Gastroesophageal sphincter (tissue), 4 donors: ENCODE data around the gene STAC3. TPM values are rescaled to one million over a fixed set of nuclear protein-coding genes. Genes with fewer than 3 reads are reported as not detected.

Experiments used
- ATAC-seq: fragments of 150-250 bp; one replicate; pipeline ENCODE4 v1.9.1; 2016; ENCODE audit warnings: mild to moderate bottlenecking, moderate library complexity
- H3K27ac ChIP-seq, 4 donors: fragments of 200-600 bp; sonication (generic) in 3 of 4; 1 replicate in 3 of 4; 2 replicates in 1 of 4; pipeline ENCODE4 v1.5.1; 2016 to 2019
- H3K27me3 ChIP-seq: fragments of 200-600 bp; sonication (generic); one replicate; pipeline ENCODE4 v1.5.1; 2019
- H3K36me3 ChIP-seq, 2 donors: fragments of 200-600 bp; sonication (generic); one replicate each; pipeline ENCODE4 v1.5.1; 2019; ENCODE audit warnings: control low read depth in 1 of 2
- H3K4me1 ChIP-seq, 3 donors: fragments of 200-600 bp; sonication (generic); 1 replicate in 2 of 3; 2 replicates in 1 of 3; pipeline ENCODE4 v1.5.1; 2016 to 2019; ENCODE audit warnings: control low read depth in 2 of 3
- H3K4me3 ChIP-seq, 2 donors: fragments of 200-600 bp; sonication (generic); one replicate each; pipeline ENCODE4 v1.5.1; 2019; ENCODE audit warnings: mild to moderate bottlenecking in 1 of 2, moderate library complexity in 1 of 2
- H3K9me3 ChIP-seq, 3 donors: fragments of 200-600 bp; sonication (generic); one replicate each; pipeline ENCODE4 v1.5.1; 2017 to 2019; ENCODE audit warnings: control low read depth in 2 of 3
- CTCF ChIP-seq, 4 experiments: fragments of 200-600 bp in 2 of 4; fragments of 450-650 bp in 2 of 4; sonication (generic) in 1 of 4; IDR thresholded peaks; one replicate each; pipeline ENCODE4 v1.5.1; 2017 to 2019; ENCODE audit warnings: antibody characterized with exemption in 4 of 4, mild to moderate bottlenecking in 2 of 4, moderate library complexity in 2 of 4
- EP300 ChIP-seq: sonication (generic); formaldehyde crosslinking; IDR thresholded peaks from one replicate; pipeline ENCODE4 v1.6.1; 2017; ENCODE audit warnings: antibody characterized with exemption, mild to moderate bottlenecking
- POLR2A ChIP-seq, 2 donors: fragments of 450-650 bp; IDR thresholded peaks; one replicate each; pipeline ENCODE4 v1.6.1; 2017; ENCODE audit warnings: antibody characterized with exemption in 2 of 2, mild to moderate bottlenecking in 2 of 2, moderate library complexity in 1 of 2
- POLR2AphosphoS5 ChIP-seq: sonication (generic); formaldehyde crosslinking; IDR thresholded peaks from one replicate; pipeline ENCODE4 v1.6.1; 2017; ENCODE audit warnings: antibody characterized with exemption
- WGBS, 2 donors: methylation state at CpG; one replicate each; pipeline ENCODE4 v1.1.5; 2018; ENCODE audit warnings: low coverage in 1 of 2; 5-methylcytosine and 5-hydroxymethylcytosine counted together
- total RNA-seq, 4 donors: library from RNA; depleted of rRNA; stranded (reverse); fragments of >200 nt; gene quantifications; one replicate each; pipeline ENCODE4 v1.1.0, GENCODE V29; 2016

STAC3 gene
- total RNA-seq, 4 donors from 2014 or later: 0.32 to 0.94 (median 0.35) TPM; not detected in 1

GRCh38 chr12:57201631-57202030, 49.4 kb downstream of the STAC3 start:
- no peak for ATAC-seq
- 81 to 92% methylated on average over 5 of the region's 16 CpGs for WGBS, 2 donors
- no peak for TF ChIP-seq POLR2AphosphoS5
- TF ChIP-seq CTCF (IDR thresholded peaks at IDR 0.05): no peak
- TF ChIP-seq POLR2A (IDR thresholded peaks at IDR 0.05): no peak
- TF ChIP-seq EP300: no peak
- H3K4me1 ChIP-seq: no peaks in the 10 kb centered on the region
- H3K27me3 ChIP-seq: no peaks in the 10 kb centered on the region
- H3K4me3 ChIP-seq: no peak overlapping the region
- no peak overlapping the region for H3K27ac ChIP-seq
- H3K9me3 ChIP-seq: no peaks in the 10 kb centered on the region
- H3K36me3 ChIP-seq: peaks cover 0 to 100% of the 10 kb centered on the region in 2 donors

GRCh38 chr12:57201219-57201618, 49.8 kb downstream of the STAC3 start:
- WGBS, 2 donors: 72 to 74% methylated on average over 4 to 8 of the region's 8 CpGs
- TF ChIP-seq EP300 (no peak), CTCF (IDR thresholded peaks at IDR 0.05) (no peak), POLR2A (IDR thresholded peaks at IDR 0.05) (no peak), POLR2AphosphoS5 (no peak)
- peaks cover 0 to 100% of the 10 kb centered on the region in 2 donors for H3K36me3 ChIP-seq

GRCh38 chr12:57200497-57200896, 50.5 kb downstream of the STAC3 start:
- TF ChIP-seq POLR2A (IDR thresholded peaks at IDR 0.05) (no peak), POLR2AphosphoS5 (no peak), EP300 (no peak), CTCF (IDR thresholded peaks at IDR 0.05) (no peak)
- Histone ChIP-seq H3K9me3 (no peaks in the 10 kb centered on the region), H3K4me1 (no peaks in the 10 kb centered on the region), H3K4me3 (no peak overlapping the region), H3K27me3 (no peaks in the 10 kb centered on the region), H3K27ac (no peak overlapping the region), H3K36me3 (peaks cover 0 to 100% of the 10 kb centered on the region in 2 donors)
- WGBS, 2 donors: 100% methylated on average over 1 of the region's 15 CpGs; no CpG with 5 or more reads in 1 of the 2 donors
- ATAC-seq: no peak

More at GRCh38 chr12:57201219-57201618, 49.8 kb downstream of the STAC3 start:
- no peaks in the 10 kb centered on the region for H3K4me1 ChIP-seq
- no peaks in the 10 kb centered on the region for H3K9me3 ChIP-seq
- H3K27me3 ChIP-seq: no peaks in the 10 kb centered on the region
- H3K4me3 ChIP-seq: no peak overlapping the region
- no peak overlapping the region for H3K27ac ChIP-seq
- no peak for ATAC-seq

- H3K4me1 ChIP-seq: no peaks in the 10 kb centered on the region
- no peak for ATAC-seq
- TF ChIP-seq CTCF (IDR thresholded peaks at IDR 0.05) (no peak), EP300 (no peak), POLR2A (IDR thresholded peaks at IDR 0.05) (no peak), POLR2AphosphoS5 (no peak)
- no CpG with 5 or more reads among the region's 15 CpGs for WGBS, 2 donors
- H3K9me3 ChIP-seq: no peaks in the 10 kb centered on the region
- no peak overlapping the region for H3K4me3 ChIP-seq
- H3K27ac ChIP-seq: no peak overlapping the region
- no peaks in the 10 kb centered on the region for H3K27me3 ChIP-seq
- H3K36me3 ChIP-seq: peaks cover 0 to 100% of the 10 kb centered on the region in 2 donors
Measured at GRCh38 chr12:57199191-57199590, 51.8 kb downstream of the STAC3 start.

DNA sequence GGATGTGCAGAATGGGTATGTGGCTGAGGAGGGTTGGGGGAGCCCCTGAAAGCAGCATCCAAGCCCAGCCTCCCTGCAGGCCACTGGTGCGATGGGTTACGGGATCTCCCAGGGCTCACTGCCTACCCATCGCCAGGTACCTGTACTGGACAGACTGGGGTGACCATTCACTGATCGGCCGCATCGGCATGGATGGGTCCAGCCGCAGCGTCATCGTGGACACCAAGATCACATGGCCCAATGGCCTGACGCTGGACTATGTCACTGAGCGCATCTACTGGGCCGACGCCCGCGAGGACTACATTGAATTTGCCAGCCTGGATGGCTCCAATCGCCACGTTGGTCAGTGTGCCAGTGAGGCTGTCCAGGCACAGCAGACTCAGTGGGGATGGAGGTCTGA, 52.7 kb downstream of the STAC3 start:
- Histone ChIP-seq H3K27me3 (no peaks in the 10 kb centered on the region), H3K4me1 (no peaks in the 10 kb centered on the region), H3K36me3 (peaks cover 0 to 100% of the 10 kb centered on the region in 2 donors), H3K27ac (no peak overlapping the region), H3K4me3 (no peak overlapping the region), H3K9me3 (no peaks in the 10 kb centered on the region)
- no peak for ATAC-seq
- 92% methylated on average over 5 of the region's 17 CpGs; no CpG with 5 or more reads in 1 of the 2 donors for WGBS, 2 donors
- TF ChIP-seq POLR2A (IDR thresholded peaks at IDR 0.05): no peak
- no peak for TF ChIP-seq EP300
- no peak for TF ChIP-seq CTCF (IDR thresholded peaks at IDR 0.05)
- no peak for TF ChIP-seq POLR2AphosphoS5
